Eye (tissue), 1 donor: ENCODE results near the gene ARHGAP36.

Source experiments
- DNase-seq: peaks from one replicate; pipeline ENCODE4 v3.0.0-alpha.2; 2015

The ARHGAP36 gene

GRCh38 chrX:131073607-131074006, 15.5 kb downstream of the ARHGAP36 start:
- no peak for DNase-seq

GRCh38 chrX:131081772-131082740, 23.9 kb downstream of the ARHGAP36 start:
- DNase-seq: no peak

GRCh38 chrX:131083510-131084142, 25.5 kb downstream of the ARHGAP36 start:
- no peak for DNase-seq

- no peak for DNase-seq
These were observed 26.0 kb downstream of the ARHGAP36 start for GRCh38 chrX:131084145-131084544.

GRCh38 chrX:131136776-131137175, 78.6 kb downstream of the ARHGAP36 start:
- DNase-seq: no peak

- DNase-seq: no peak
These were observed 80.9 kb downstream of the ARHGAP36 start for GRCh38 chrX:131139072-131139471.
